ENCODE results near the gene HMGXB4. TPM values are rescaled to one million over a fixed set of nuclear protein-coding genes. Genes with fewer than 3 reads are reported as not detected.

HMGXB4 gene
- total RNA-seq, 4 donors from 2014 or later = 25.0 to 45.9 (median 29.2) TPM

DNA sequence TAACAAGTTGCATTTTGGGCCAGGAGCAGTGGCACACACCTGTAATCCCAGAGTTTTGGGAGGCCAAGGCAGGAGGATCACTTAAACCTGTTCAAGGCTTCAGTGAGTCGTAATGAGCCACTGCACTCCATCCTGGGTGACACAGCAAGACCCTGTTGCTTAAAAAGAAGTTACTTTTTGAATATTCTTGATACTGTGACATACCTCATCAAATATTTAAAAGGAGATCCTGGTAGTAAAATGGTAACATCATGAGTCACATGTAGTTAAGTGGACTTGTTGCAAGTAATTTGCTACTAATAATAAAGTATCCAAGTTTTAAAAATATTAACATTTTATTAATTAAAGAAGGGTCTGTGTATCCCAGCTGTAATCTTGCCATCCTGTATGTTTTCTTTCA is 18.3 kb downstream of the HMGXB4 start:
- Histone ChIP-seq H3K36me3 (peaks cover 0 to 43% (median 0%) of the 10 kb centered on the region in 3 donors), H3K9me3 (no peaks in the 10 kb centered on the region), H3K4me1 (no peaks in the 10 kb centered on the region), H3K27ac (no peak overlapping the region), H3K4me3 (no peak overlapping the region), H3K27me3 (no peaks in the 10 kb centered on the region)
- no peak for TF ChIP-seq POLR2A (IDR thresholded peaks at IDR 0.05)
- TF ChIP-seq CTCF (IDR thresholded peaks at IDR 0.05) = no peak
- no peak for DNase-seq

- Histone ChIP-seq H3K27ac (no peak overlapping the region), H3K36me3 (peaks cover 0 to 41% (median 0%) of the 10 kb centered on the region in 3 donors), H3K9me3 (no peaks in the 10 kb centered on the region), H3K4me3 (no peak overlapping the region), H3K27me3 (no peaks in the 10 kb centered on the region), H3K4me1 (no peaks in the 10 kb centered on the region)
- no peak for TF ChIP-seq CTCF (IDR thresholded peaks at IDR 0.05)
- TF ChIP-seq POLR2A (IDR thresholded peaks at IDR 0.05) = no peak
- DNase-seq = no peak
Measured at GRCh38 chr22:35276019-35276418, 18.7 kb downstream of the HMGXB4 start.

DNA sequence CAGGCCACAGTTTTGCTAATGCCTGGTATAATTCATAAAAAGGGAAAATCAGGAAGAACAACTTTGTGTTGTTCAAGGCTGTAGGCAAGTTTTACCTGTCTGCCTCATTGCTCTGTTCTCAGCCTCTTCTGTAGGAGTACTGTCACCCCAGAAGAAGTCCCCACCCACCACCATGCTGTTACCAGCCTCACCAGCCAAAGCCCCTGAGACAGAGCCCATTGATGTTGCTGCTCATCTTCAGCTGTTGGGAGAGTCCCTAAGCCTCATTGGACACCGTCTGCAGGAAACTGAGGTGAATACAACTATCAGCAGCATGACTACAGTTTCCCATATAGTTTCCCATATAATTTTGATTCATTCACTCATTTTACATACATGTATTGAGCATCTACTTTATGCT is 30.8 kb downstream of the HMGXB4 start:
- Histone ChIP-seq H3K27ac (no peak overlapping the region), H3K36me3 (peaks cover 0 to 88% (median 0%) of the 10 kb centered on the region in 3 donors), H3K4me3 (no peak overlapping the region), H3K9me3 (no peaks in the 10 kb centered on the region), H3K4me1 (no peaks in the 10 kb centered on the region), H3K27me3 (no peaks in the 10 kb centered on the region)
- TF ChIP-seq CTCF (IDR thresholded peaks at IDR 0.05) (no peak), POLR2A (IDR thresholded peaks at IDR 0.05) (no peak)
- DNase-seq = no peak

GRCh38 chr22:35292786-35293185 is 35.5 kb downstream of the HMGXB4 start:
- no peak overlapping the region for H3K27ac ChIP-seq
- TF ChIP-seq POLR2A (IDR thresholded peaks at IDR 0.05) = no peak
- no peak for TF ChIP-seq CTCF (IDR thresholded peaks at IDR 0.05)
- H3K4me1 ChIP-seq = no peaks in the 10 kb centered on the region
- H3K27me3 ChIP-seq = no peaks in the 10 kb centered on the region
- H3K4me3 ChIP-seq = no peak overlapping the region
- no peaks in the 10 kb centered on the region for H3K9me3 ChIP-seq
- DNase-seq = no peak
- peaks cover 0 to 65% (median 0%) of the 10 kb centered on the region in 3 donors for H3K36me3 ChIP-seq

DNA sequence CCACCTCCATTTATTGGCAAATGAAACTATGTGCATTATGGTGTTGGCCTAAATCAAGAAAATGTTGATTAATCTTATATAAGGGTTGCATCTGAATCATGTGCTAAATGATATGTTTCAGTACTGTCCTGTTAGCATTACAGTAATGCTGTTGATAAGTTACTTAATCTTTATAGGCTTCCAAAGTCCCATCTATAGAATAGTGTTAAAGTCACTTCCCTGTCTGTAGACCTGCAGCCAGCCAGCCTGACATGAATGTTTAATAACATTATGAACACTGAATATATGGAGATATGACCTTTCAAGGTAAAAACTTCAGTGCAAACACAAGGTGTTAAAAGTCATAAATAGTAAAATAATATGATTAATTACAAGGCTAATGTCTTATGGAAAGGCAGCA is 38.8 kb downstream of the HMGXB4 start:
- H3K4me1 ChIP-seq = peaks cover 0 to 11% (median 5%) of the 10 kb centered on the region in 4 donors
- peak overlapping the region in 2 of 4 donors; percentile 3 to 40 for H3K27ac ChIP-seq
- H3K9me3 ChIP-seq = no peaks in the 10 kb centered on the region
- no peak for DNase-seq
- H3K4me3 ChIP-seq = no peak overlapping the region
- no peak for TF ChIP-seq POLR2A (IDR thresholded peaks at IDR 0.05)
- TF ChIP-seq CTCF (IDR thresholded peaks at IDR 0.05) = no peak
- no peaks in the 10 kb centered on the region for H3K27me3 ChIP-seq
- peaks cover 0 to 35% (median 0%) of the 10 kb centered on the region in 3 donors for H3K36me3 ChIP-seq

- Histone ChIP-seq H3K27me3 (no peaks in the 10 kb centered on the region), H3K27ac (peak overlapping the region; percentile 88 to 97 (median 94)), H3K36me3 (peaks cover 0 to 13% (median 0%) of the 10 kb centered on the region in 3 donors), H3K4me3 (peak overlapping the region; percentile 59 to 91 (median 78)), H3K4me1 (peaks cover 0 to 22% (median 7%) of the 10 kb centered on the region in 4 donors), H3K9me3 (no peaks in the 10 kb centered on the region)
- TF ChIP-seq CTCF (IDR thresholded peaks at IDR 0.05) (peak in 1 of 6 experiments; percentile 5), POLR2A (IDR thresholded peaks at IDR 0.05) (no peak)
- DNase-seq = peak in 2 of 3 donors; percentile 21 to 58
Measured at GRCh38 chr22:35299217-35299672, 42.0 kb downstream of the HMGXB4 start.

All from Peyer's patch (tissue), 4 donors.